ENCODE results near the gene CARD9. TPM values are rescaled to one million over a fixed set of nuclear protein-coding genes. Genes with fewer than 3 reads are reported as not detected.
"Not testable (repeated sequence)": the region's sequence is repeated elsewhere in the genome, so short reads cannot be mapped to it uniquely, and the experiment has no call there.

Gene CARD9
- total RNA-seq, 1 donor from 2014 or later, result 1.4 TPM

- peak overlapping the region; percentile 8 for H3K4me3 Mint-ChIP-seq
- no peaks in the 10 kb centered on the region for H3K9me3 Mint-ChIP-seq
- peaks cover 5% of the 10 kb centered on the region for H3K4me1 Mint-ChIP-seq
- H3K36me3 Mint-ChIP-seq (ENCODE audit: low read depth), result no peaks in the 10 kb centered on the region
- no peak overlapping the region for H3K27ac Mint-ChIP-seq (ENCODE audit: unreplicated experiment)
- TF ChIP-seq CTCF (conservative IDR thresholded peaks at IDR 0.05), result no peak
- H3K27me3 Mint-ChIP-seq (ENCODE audit: low read depth), result no peaks in the 10 kb centered on the region
- DNase-seq (ENCODE audit: low read depth, low spot score), result no peak
Observed at GRCh38 chr9:136323371-136323789, 50.1 kb downstream of the CARD9 start.

- no peak for DNase-seq (ENCODE audit: low read depth, low spot score)
- Mint-ChIP-seq H3K36me3 (ENCODE audit: low read depth) (no peaks in the 10 kb centered on the region), H3K27me3 (ENCODE audit: low read depth) (no peaks in the 10 kb centered on the region), H3K4me3 (no peak overlapping the region), H3K4me1 (peaks cover 5% of the 10 kb centered on the region), H3K9me3 (no peaks in the 10 kb centered on the region), H3K27ac (ENCODE audit: unreplicated experiment) (no peak overlapping the region)
- TF ChIP-seq CTCF (conservative IDR thresholded peaks at IDR 0.05), result no peak
Observed at GRCh38 chr9:136322756-136323330, 50.6 kb downstream of the CARD9 start.

- Mint-ChIP-seq H3K27me3 (ENCODE audit: low read depth) (no peaks in the 10 kb centered on the region), H3K27ac (ENCODE audit: unreplicated experiment) (no peak overlapping the region), H3K4me1 (peaks cover 11% of the 10 kb centered on the region), H3K4me3 (no peak overlapping the region), H3K36me3 (ENCODE audit: low read depth) (no peaks in the 10 kb centered on the region), H3K9me3 (no peaks in the 10 kb centered on the region)
- DNase-seq (ENCODE audit: low read depth, low spot score), result no peak
- TF ChIP-seq CTCF (conservative IDR thresholded peaks at IDR 0.05), result no peak
Observed at GRCh38 chr9:136321561-136321960, 51.9 kb downstream of the CARD9 start.

GRCh38 chr9:136320972-136321371 lies 52.5 kb downstream of the CARD9 start:
- not testable (repeated sequence) for H3K4me1 Mint-ChIP-seq; H3K27me3 Mint-ChIP-seq (ENCODE audit: low read depth); DNase-seq (ENCODE audit: low read depth, low spot score); H3K36me3 Mint-ChIP-seq (ENCODE audit: low read depth); H3K27ac Mint-ChIP-seq (ENCODE audit: unreplicated experiment); H3K9me3 Mint-ChIP-seq; H3K4me3 Mint-ChIP-seq

- H3K4me1 Mint-ChIP-seq; H3K27me3 Mint-ChIP-seq (ENCODE audit: low read depth); H3K9me3 Mint-ChIP-seq; H3K36me3 Mint-ChIP-seq (ENCODE audit: low read depth); H3K4me3 Mint-ChIP-seq; DNase-seq (ENCODE audit: low read depth, low spot score); H3K27ac Mint-ChIP-seq (ENCODE audit: unreplicated experiment): not testable (repeated sequence)
Observed at GRCh38 chr9:136319955-136320354, 53.5 kb downstream of the CARD9 start.

- H3K4me1 Mint-ChIP-seq; DNase-seq (ENCODE audit: low read depth, low spot score); H3K27me3 Mint-ChIP-seq (ENCODE audit: low read depth); H3K27ac Mint-ChIP-seq (ENCODE audit: unreplicated experiment); H3K4me3 Mint-ChIP-seq; H3K36me3 Mint-ChIP-seq (ENCODE audit: low read depth): not testable (repeated sequence)
- peaks cover 14% of the 10 kb centered on the region for H3K9me3 Mint-ChIP-seq
Observed at GRCh38 chr9:136319244-136319643, 54.2 kb downstream of the CARD9 start.

GRCh38 chr9:136318776-136319241 lies 54.7 kb downstream of the CARD9 start:
- DNase-seq (ENCODE audit: low read depth, low spot score), result no peak
- no peak overlapping the region for H3K4me3 Mint-ChIP-seq
- H3K4me1 Mint-ChIP-seq, result peaks cover 6% of the 10 kb centered on the region
- TF ChIP-seq CTCF (conservative IDR thresholded peaks at IDR 0.05), result no peak
- H3K27me3 Mint-ChIP-seq (ENCODE audit: low read depth), result no peaks in the 10 kb centered on the region
- H3K27ac Mint-ChIP-seq (ENCODE audit: unreplicated experiment), result no peak overlapping the region
- H3K9me3 Mint-ChIP-seq, result peaks cover 14% of the 10 kb centered on the region
- no peaks in the 10 kb centered on the region for H3K36me3 Mint-ChIP-seq (ENCODE audit: low read depth)
